IPS-NIHi7 (cell line): ENCODE data around the gene KCNQ2.
A peak's percentile ranks its signal among the peaks of the same experiment; 100 is the strongest.

Experiments used
- DNase-seq: peaks from one replicate; pipeline ENCODE4 v3.0.0; 2012; ENCODE audit warnings: mixed read lengths; ENCODE audit errors: extremely low spot score

The KCNQ2 gene

DNA sequence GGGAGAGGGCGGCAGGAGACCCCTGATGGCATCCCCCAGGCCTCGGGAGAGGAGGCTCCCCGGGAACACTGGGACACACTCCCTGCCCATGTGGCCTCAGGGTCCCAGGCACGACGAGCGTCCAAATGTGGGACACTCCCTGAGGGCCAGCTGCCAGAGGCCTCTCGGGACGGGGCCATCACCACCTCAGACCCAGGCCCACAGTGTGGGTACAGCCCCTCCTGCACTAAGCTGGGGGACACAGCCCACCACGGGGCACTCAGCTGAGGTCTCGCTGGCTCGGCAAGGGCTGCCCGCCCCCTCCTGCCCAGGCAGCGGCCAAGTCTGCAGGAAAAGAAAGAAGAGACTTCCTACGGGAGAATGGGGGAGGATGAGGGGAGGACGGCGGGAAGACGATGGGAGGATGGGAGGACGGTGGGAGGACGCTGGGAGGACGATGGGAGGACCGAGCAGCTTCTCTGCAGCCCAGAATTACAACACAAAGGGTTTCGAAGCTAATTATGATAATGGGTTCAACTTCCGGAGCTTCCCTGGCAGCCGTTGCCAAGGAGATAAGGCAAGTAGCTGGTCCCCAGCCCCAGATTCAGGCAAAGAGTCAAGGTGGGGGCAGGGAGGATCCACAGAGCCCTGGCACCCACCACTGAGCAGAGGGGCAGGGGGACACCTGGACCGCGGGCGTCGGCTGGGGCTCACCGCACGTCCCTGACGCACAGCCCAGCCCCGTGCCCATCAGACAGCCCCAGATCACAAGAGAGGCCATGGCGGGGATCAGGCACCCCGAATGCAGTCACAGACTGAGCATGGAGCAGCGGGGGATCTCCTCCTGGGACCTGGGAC lies 17.5 kb downstream of the KCNQ2 start:
- no peak for DNase-seq

DNA sequence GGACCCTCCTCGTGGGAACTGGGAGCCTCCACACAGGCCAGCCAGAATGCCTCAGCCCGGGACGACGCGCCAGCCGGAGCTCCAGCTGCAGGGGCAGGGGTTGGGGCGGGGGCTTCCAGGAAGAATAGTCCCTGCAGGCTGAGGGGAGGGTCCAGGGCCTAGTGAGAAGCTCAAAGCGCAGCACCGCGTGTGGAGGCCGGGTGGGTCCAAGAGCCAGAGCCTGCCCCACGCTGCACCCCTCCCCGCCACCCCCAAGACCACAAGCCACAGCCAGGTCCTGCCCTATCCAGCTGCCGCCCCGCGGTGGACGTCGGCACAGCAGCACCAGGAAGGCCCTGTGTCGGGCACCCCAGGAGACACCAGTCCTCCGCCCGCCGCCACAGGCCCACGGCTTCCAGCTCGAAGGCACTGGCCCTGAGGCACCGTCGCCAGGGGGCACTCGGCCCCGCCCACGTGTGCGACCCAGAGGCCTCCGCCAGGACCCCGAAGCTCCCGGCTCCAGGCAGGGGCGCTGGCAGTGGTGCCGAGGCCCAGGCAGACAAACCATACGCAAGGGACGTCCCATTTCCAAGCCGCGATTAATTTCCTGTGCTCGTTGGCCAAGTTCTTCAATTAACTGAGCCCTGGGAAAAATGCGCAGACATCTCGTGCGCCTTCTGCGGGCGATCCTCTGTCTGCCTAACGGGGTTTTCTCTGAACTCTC lies 19.5 kb downstream of the KCNQ2 start:
- no peak for DNase-seq

DNA sequence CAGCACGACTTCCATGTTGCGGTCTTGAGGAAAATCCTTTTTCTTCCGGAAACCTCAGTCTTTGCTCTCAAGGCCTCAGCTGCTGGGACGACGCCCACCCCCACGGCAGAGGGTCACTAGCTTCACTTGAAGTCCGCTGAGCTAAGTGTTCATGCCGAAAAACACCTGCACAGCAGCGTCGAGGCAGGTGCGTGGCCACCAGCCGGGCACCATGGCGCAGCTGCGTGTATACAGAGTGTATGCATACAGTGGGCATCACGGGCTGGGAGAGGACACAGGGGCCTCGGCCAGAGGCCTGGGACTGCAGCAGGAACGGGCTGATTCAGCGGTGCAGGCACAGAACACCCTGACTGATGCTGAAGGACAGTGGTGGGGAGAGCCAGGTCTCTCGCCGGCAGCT lies 20.1 kb downstream of the KCNQ2 start:
- no peak for DNase-seq

DNA sequence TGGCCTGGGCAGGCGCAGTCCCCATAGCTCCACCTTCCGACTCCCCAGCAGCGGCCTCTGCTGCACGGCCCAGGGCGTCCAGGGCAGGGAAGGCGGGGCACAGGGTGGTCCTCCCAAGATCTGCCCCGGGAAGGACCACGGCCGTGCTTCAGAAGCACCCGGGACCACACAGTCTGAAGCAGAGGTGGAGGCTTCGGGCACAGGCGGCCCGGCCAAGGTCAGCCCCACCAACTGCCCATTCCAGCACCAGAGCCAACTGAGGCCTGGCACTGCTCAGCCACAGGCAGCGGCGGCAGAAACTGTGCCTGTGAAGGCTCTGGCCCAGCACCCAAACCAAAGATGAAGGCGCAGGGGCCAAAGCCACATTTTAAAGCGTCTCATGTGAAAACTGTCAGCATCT lies 20.6 kb downstream of the KCNQ2 start:
- DNase-seq: no peak

DNA sequence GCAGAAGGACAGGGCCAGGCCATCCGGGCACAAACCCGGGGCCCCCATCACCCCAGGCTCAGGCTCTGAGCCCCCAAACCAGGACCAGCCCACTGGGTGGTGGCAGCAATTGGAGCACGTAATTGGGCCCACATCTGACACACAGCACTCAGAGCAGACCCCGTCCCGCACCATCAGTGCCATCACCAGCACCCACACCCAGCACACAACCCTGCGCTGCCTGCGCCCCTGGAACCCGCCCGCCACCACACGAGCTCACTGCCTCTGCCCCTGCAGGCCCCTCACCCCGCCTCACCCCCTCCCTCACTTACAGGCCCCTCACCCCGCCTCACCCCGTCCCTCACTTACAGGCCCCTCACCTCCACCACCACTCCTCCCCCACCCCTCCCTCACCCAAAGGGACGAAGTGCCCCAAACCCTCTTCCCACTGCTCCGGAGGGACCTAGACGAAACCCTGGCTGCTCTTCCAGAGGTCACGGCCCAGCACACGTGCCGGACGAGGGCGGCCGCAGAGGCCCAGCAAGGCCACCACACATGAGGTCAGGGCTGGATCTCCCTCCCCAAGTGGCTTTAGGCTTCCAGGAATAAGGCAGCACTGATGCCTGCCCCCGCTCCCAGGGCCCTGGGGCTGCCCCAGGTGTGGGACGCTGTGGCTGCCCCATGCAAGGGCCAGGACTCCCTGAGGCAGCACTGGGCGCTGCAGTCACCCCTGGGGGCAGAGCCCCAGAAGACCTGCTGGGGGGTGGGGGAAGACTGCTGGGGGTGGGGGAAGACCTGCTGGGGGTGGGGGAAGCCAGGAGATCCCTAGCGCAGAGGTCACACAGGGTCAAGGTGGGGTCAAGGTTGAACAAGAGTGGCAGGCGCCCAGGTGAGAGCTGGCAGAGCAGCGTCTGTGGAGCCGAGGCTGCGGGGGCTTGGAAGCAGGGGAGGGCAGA lies 22.4 kb downstream of the KCNQ2 start:
- DNase-seq: no peak

DNA sequence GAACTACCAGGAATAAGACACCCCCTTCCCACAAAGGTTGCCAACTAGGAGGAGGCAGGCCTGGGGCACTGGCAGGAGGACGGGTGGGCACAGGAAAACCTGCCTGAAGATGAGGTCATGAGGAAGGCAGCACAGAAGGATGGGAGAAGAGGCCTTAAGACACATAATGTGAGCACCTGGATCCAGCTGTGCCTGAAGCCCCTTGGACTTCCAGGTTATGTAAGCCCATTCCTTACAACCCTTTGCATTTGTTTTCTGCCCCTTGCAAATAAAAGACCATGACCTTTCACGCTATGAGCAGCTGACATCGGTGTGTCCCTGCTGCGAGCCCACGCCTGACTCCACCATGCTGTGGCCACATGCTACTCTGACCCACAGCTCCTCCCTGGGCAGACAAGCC lies 23.4 kb downstream of the KCNQ2 start:
- DNase-seq: no peak

DNA sequence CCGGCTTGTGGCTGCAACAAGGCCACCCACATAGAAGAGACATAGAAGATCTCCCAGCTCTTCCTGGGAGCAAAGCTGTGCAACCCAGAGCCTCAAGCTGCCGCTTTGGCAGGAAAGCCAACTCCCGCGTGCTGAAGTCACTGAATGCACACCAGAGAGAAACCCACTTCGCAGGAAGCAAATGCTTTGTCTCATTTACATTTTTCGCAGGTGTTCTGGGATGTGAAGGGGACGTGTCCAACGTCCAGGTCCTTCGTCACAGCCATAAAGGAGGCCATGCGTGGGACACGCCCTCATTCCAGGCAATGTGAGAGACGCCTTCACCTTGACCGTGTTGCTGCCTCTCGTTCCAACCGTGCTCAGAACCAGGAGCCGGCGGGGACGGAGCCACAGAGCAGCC lies 24.4 kb downstream of the KCNQ2 start:
- DNase-seq: no peak

DNA sequence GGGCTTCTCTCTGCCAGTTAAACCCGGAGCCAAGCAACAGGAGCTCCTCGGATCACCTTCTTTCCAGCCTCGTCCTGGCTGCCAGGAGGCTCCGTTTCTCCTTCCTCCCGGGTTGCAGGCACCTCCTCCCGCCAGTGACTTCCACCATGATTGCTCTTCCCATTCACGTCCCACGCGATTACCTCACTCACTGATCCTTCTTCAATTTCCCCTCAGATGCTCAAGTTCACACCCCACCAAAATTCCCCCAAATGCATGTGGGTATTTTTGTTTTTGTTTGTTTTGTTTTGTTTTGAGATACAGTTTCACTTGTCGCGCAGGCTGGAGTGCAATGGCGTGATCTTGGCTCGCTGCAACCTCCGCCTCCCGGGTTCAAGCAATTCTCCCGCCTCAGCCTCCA lies 25.1 kb downstream of the KCNQ2 start:
- DNase-seq: no peak

DNA sequence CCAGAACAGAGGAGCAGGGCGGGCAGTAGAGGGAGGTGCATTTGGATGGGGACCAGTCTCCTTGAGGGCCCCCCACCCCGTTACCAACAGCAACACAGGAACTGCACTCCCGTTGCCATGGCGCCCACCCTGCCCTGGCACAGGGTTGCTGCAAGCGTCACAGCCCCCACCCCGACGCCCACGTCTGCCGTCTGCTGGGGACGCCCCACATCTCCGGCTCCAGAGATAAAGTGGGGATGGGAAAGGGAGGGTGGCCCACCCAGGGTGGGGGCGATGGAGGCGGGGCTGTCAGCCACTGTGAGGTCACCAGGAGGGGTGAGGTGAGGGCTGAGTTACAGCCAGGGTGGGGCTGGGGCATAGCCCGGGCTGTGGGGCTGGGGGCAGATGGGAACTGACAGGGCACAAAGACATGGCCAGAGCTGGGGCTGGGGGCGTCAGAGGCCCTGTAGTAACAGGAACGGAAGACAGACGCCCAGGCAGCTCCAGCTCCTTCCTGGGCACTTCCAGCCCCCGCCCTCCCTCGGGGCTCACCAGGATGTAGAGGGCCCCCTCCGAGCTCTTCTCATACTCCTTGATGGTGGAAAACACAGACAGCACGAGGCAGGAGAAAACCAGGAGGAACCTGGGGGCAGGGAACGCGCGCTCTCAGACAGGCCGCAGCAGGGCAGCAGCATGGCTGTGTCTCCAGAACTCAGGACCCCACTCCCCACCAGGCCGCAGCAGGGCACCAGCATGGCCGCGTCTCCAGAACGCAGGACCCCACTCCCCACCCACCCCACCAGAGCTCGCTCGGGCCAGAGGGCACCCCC lies 26.0 kb downstream of the KCNQ2 start:
- DNase-seq: no peak

DNA sequence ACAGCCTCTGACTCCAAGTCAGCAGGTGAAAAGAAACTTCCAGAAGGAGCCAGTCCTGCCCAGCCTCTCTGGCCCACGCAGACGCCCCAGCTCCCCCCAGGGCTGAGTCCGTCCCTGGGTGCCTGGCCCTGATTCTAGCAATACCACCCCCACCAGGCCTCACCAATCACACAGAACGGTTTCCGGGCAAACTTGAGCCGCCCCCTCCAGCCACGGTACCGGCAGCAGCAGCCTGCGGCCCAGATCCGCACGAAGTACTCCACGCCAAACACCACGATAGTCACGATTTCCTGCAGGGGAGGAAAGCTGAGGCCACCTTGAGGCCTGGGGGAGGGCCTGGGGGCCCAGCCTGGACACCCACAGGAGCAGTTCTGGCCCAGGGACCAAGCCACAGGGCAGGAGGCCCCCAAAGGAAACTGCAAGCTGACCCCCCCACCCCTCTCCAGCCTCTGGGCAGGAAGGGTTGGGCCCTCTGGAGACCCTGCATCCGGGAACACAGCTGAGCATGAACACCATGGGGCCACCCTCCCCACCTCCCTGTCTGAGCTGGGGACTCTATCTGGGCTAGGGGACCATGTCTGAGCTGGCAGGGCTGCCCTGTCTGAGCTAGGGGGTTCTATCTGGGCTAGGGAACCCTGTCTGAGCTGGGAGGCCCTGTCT lies 27.2 kb downstream of the KCNQ2 start:
- no peak for DNase-seq

DNA sequence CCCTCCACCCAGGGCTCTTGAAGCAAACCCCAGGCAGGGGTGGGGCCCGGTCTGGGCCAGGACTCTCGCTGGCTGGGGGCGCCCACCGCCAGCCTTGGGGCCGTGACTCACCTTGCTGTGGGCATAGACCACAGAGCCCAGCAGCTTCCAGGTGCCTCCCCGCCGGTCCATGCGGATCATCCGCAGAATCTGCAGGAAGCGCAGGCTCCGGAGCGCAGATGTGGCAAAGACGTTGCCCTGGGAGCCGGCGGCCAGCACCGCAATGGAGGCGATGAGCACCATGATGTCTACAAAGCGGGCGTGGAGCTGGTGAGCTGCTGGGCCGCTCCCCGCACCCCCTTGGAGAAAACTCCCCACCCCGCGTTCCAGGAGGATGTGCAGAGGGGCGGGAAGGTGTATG lies 27.9 kb downstream of the KCNQ2 start:
- no peak for DNase-seq

DNA sequence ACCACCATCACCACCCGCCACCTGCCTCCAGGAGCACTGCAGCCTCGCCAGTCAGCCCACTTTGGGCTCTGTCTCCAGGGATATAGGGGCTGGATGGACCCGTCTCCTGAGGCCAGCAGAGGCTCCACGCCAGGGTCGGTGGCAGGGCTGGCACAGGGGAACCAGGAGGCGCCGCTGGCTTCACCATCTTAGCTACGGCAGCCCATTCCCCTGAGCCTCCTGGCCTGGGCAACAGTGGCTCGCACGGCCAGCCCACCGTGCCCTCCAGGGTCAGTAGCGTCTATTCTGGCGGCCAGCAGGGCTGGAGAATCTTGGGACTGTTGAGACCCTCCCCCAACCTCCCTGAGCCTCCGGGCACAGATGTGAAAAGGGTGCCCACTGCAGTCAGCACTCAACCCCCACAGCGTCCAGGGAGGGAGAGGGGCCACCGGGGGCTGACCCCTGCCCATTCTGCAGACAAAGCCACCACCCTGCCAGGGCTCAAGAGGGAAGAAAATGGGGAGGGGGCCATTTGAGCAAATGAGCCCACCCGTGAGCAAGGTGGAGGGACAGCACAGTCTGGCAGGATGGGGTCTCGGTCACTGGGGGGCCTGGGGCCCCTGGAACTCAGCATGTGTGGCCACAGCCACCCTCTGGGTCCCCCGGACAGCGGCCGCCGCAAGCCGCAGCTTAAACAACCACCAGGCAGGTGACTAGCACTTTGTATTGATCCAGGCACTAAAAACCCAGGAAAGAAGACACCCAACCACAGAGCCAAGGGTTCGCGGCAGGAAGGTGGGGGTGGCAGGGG lies 28.7 kb downstream of the KCNQ2 start:
- no peak for DNase-seq

DNA sequence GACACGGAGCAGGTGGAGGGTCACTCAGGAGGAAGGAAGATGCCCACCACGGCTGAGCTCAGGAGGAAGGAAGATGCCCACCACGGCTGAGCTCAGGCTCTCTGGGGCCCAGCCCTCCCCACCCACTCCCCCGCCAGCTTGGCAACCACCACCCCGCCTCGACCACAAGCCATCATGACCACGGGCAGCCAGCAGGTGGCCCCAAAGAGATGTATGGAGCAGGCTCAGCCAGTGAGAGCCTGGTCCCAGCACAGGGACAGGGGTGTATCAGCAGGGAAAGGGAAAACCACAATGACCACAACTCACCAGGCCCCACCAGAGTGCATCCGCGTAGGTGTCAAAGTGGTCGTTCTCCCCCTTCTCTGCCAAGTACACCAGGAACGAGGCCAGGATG lies 30.4 kb downstream of the KCNQ2 start:
- DNase-seq: peak; percentile 83

DNA sequence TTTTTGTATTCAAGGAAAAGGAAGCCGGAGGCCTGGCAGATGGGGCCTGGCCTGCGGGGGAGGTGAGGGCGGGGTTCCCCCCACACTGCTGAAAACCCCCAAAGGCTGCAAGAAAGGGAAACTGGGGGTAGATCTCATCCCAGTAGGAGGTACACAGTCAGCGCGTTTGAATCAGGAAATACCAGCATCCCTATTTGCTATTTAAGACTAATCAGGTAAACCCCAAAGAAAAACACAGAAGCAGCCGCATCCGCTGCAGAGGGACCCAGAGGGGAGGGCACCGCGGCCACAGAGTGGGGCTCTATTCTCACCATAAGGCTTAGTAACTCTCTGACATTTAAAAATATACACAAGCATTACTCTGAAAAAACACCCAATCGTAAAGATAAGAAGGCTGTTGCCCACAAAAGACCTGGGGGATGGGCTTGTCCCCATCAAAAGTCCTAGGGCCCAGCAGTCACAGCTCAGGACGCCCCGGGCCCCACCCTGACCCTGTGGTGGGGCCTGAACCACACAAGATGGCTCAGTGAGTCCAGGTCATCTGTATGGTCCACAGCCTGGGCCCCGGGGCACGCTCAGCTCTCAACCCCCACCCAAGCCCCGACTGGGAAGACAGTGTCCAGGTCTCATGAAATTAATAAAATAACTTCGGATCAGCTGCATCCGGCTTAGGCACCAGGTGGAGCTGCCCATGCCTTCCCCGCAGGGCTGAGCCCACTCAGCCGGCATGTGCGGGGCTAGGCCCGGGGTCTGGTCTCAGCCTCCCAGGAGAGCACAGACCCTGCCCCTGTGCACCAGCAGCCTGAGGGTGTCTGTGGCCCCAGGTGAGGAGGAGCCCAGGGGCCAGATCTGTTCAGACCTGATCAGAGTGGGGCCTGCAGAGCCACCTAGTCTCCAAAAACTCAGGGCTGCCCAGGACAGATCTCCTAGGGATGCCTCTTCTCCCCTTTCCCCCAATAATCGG lies 31.0 kb downstream of the KCNQ2 start:
- DNase-seq: no peak

DNA sequence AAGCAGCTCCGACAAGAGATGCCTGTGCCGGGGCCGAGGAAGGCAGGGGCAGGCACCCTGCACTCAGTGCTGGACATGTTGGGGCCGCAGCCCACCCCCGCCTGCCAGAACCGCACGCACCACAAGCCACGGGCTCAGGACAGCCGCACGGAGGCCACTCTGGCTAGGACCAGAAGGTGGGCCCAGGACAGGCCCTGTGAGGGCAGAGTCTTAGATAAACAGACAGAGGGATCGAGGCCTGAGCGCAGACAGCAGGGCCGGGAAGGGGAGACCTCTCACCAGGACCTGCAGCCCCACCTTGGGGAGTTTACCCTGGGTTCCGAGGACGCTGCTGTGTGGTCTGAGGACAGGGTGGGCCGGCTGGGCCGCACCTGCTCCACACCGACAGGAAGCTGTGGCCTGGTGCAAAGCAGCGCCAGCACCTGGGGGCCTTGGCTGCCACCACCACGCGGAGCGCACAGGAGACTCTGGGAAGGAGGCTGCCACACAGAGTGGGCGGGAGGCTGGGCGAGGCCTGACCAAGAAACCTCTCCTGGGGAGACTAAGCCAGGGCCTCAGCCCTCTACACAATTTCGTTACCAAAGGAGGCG lies 32.0 kb downstream of the KCNQ2 start:
- no peak for DNase-seq

DNA sequence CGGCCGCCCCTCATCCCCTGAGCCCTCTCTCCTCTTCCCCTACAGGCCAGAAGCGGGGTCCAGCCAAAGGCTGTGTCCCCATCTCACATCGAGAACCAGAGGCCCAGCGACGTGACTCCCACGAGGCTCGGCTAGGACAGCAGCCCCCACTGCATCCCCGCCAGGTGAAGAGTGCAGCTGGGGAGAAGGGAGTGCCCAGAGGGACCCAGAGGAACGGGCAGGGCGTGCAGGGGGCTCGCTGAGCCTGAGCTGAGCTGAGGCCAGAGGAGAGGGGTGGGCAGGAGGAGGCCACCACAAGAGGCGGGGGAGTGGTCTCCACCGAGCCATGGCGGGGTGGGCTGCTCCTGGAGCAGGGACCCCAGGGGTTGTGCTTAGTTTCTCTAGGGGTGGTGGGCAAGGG lies 32.6 kb downstream of the KCNQ2 start:
- no peak for DNase-seq

DNA sequence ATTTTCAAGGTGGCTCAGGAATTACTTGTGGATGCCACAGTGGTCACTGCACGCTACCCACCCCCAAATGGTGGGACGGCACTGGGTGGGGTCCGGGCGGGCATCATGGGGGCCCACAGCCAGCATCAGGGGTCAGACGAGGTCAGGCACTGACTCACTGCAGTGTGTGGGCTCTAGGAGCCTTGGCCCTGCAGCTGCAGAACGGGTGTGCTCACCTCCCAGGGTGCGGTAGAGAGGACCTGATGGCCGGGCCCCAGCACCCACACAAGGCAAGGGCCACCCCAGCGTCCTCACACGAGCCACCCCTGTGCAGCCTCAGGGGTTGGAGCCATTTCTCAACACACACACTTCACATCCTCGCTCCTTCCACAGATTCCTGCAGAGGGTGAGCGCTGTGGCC lies 34.3 kb downstream of the KCNQ2 start:
- DNase-seq: no peak

DNA sequence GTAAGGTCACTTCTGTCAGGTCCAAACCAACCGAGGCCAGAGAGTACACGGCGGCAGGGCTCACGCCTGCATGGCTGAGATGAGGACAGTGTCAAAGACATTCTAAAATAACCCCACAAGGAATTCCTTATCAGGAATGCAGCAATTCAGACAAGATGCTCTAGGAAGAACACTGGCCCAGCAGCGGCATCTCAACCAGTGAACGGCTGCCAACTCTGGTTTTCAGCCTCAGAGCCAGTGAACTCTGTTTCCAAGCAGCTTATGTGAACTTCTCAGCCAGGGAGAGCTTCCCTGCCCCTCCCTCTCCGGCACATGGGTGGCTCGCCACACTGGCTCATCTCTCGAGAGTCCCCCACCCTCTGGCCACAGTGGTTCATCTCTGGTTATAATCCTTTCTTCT lies 36.9 kb downstream of the KCNQ2 start:
- no peak for DNase-seq
